CD4-positive, CD25-positive, alpha-beta regulatory T cell (primary cell): ENCODE measurements around the gene NXF2B. TPM values are rescaled to one million over a fixed set of nuclear protein-coding genes. Genes with fewer than 3 reads are reported as not detected.
"Not testable (repeated sequence)": the region's sequence is repeated elsewhere in the genome, so short reads cannot be mapped to it uniquely, and the experiment has no call there.

ENCODE experiments used
- ATAC-seq, 2 donors: fragments of 150-1000 bp; cut with Tn5 transposase; one replicate each; pipeline ENCODE4 v1.10.0; 2021; ENCODE audit warnings: low read depth in 2 of 2, moderate number of reproducible peaks in 2 of 2, moderate library complexity in 1 of 2
- DNase-seq, 3 donors: peaks; one replicate each; pipeline versions ENCODE4 v3.0.0 to v3.0.0-alpha.2; 2012 to 2022; ENCODE audit warnings: mixed read lengths in 1 of 3
- H3K27ac ChIP-seq: one replicate; pipeline ENCODE4 v1.7.0; 2013; ENCODE audit warnings: mild to moderate bottlenecking, low read length; ENCODE audit not compliant: insufficient read depth, poor library complexity, severe bottlenecking
- H3K27me3 ChIP-seq: one replicate; pipeline ENCODE4 v1.7.0; 2013; ENCODE audit warnings: low read length; ENCODE audit not compliant: control insufficient read depth, insufficient read depth
- H3K36me3 ChIP-seq: one replicate; pipeline ENCODE4 v1.7.0; 2013; ENCODE audit warnings: mild to moderate bottlenecking, low read length, moderate library complexity; ENCODE audit not compliant: control insufficient read depth, insufficient read depth
- H3K4me1 ChIP-seq: 2 replicates; pipeline ENCODE4 v1.7.0; 2013; ENCODE audit warnings: mild to moderate bottlenecking, low read length; ENCODE audit not compliant: insufficient read depth, control insufficient read depth, poor library complexity, severe bottlenecking
- H3K4me3 ChIP-seq: one replicate; pipeline ENCODE4 v1.7.0; 2013; ENCODE audit warnings: low read depth, mild to moderate bottlenecking, low read length, moderate library complexity
- H3K9me3 ChIP-seq, 2 experiments: 1 replicate in 1 of 2; 2 replicates in 1 of 2; pipeline ENCODE4 v1.7.0; 2013; ENCODE audit warnings: low read length in 2 of 2, mild to moderate bottlenecking in 1 of 2, moderate library complexity in 1 of 2; ENCODE audit not compliant: control insufficient read depth in 2 of 2
- H3K27ac Mint-ChIP-seq, 3 donors: one replicate each; pipeline ENCODE4 v1.8.0; 2020 to 2022; ENCODE audit warnings: mild to moderate bottlenecking in 3 of 3, mixed read lengths in 3 of 3, moderate library complexity in 2 of 3
- H3K27me3 Mint-ChIP-seq: one replicate; pipeline ENCODE4 v1.8.0; 2022; ENCODE audit warnings: mild to moderate bottlenecking, mixed read lengths
- H3K36me3 Mint-ChIP-seq: one replicate; pipeline ENCODE4 v1.8.0; 2020; ENCODE audit warnings: mixed read lengths
- H3K4me1 Mint-ChIP-seq, 4 donors: one replicate each; pipeline ENCODE4 v1.8.0; 2020 to 2022; ENCODE audit warnings: mixed read lengths in 4 of 4, mild to moderate bottlenecking in 1 of 4
- H3K4me3 Mint-ChIP-seq, 4 donors: one replicate each; pipeline ENCODE4 v1.8.0; 2020 to 2022; ENCODE audit warnings: mild to moderate bottlenecking in 4 of 4, mixed read lengths in 4 of 4, moderate library complexity in 3 of 4
- H3K9me3 Mint-ChIP-seq, 7 donors: one replicate each; pipeline ENCODE4 v1.8.0; 2020 to 2022; ENCODE audit warnings: mixed read lengths in 7 of 7, mild to moderate bottlenecking in 3 of 7, moderate library complexity in 2 of 7
- polyA plus RNA-seq, 4 donors: library from polyadenylated mRNA; unstranded; fragments of 300-500 nt; fragmentation: Illumina TruSeq; gene quantifications; one replicate each; pipeline ENCODE4 v1.2.3, GENCODE V29; 2021
- total RNA-seq: library from RNA; stranded (reverse); gene quantifications from one replicate; pipeline ENCODE4 v1.2.3, GENCODE V29; 2022

The NXF2B gene, protein sequence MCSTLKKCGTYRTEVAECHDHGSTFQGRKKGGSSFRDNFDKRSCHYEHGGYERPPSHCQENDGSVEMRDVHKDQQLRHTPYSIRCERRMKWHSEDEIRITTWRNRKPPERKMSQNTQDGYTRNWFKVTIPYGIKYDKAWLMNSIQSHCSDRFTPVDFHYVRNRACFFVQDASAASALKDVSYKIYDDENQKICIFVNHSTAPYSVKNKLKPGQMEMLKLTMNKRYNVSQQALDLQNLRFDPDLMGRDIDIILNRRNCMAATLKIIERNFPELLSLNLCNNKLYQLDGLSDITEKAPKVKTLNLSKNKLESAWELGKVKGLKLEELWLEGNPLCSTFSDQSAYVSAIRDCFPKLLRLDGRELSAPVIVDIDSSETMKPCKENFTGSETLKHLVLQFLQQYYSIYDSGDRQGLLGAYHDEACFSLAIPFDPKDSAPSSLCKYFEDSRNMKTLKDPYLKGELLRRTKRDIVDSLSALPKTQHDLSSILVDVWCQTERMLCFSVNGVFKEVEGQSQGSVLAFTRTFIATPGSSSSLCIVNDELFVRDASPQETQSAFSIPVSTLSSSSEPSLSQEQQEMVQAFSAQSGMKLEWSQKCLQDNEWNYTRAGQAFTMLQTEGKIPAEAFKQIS
- total RNA-seq (not detected), polyA plus RNA-seq (not detected)

DNA sequence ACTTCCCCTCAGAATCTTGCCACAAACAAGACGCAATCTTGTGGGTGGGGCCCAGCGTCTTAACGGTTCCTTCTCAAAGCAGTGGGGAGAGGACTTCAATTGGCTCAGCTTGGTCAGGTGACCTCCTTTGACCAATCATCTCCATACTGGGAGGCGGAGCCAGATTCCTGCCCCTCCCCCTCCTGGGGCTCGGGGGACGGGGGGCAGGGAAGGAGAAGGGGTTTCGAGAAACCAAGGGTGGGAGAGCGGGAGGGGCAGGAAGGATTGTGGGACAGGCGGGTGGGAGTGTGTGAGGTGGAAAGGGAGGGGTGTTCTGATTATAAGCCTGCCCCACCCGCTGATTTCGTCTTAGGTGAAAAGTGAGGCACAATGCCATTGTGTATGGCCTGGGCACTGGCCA, at the start of gene NXF2B:
NXF2B (minus strand) TSS at position 101 of the 400 bp plus-strand sequence. CDS start 59,972 bp downstream, outside the sequence.
- not testable (repeated sequence) for H3K4me1 Mint-ChIP-seq, H3K27me3 ChIP-seq, DNase-seq, H3K4me3 Mint-ChIP-seq, H3K27ac Mint-ChIP-seq, H3K9me3 Mint-ChIP-seq, H3K36me3 Mint-ChIP-seq, H3K27ac ChIP-seq, H3K4me3 ChIP-seq, H3K36me3 ChIP-seq, H3K27me3 Mint-ChIP-seq, H3K9me3 ChIP-seq, ATAC-seq, H3K4me1 ChIP-seq

DNA sequence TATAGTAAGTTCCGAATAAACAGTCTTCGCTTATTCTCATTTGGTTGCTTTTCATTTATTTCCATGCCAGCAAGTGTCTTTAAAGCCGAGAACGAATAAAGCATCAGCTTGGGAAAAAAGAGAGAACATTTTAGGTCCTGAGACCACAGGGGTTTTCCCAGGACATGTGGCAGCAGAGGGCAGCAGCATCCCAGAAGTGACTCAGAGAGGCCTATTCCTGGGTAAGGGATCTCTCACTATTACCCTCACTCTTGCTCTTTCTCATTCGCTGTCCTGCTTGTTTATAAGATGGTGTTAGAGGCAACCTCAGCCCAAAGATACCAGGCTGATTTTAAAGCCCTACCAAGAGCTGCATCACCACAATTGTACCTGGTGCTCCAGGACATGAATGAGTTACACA, 39.0 kb upstream of the NXF2B start:
- H3K36me3 ChIP-seq, H3K27ac ChIP-seq, H3K27me3 ChIP-seq, ATAC-seq, H3K4me1 ChIP-seq, H3K36me3 Mint-ChIP-seq, H3K4me3 Mint-ChIP-seq, H3K27ac Mint-ChIP-seq, H3K27me3 Mint-ChIP-seq, H3K4me3 ChIP-seq, DNase-seq, H3K9me3 ChIP-seq, H3K4me1 Mint-ChIP-seq, H3K9me3 Mint-ChIP-seq: not testable (repeated sequence)

DNA sequence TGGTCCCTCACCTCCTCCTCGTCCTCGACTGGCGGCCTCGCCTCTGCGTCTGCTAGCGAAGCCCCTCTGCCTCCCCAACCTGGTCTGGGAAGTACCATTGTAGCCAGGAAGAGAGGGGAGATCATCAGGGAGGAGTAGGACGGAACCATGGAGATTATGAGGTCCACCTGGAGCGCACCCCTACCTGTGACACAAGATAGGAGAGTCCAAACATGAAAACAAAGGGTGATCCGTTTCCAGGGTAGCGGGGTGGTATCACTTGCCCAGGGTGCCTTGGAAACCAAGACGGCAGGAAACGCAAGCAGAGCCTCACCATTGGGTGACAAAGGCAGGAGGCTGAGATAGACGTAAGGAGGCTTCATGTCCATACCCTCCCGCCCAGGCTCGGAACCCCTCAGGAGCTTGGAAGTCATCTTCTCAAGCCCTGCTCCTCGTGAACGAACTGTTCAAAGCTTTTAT, 32.0 kb upstream of the NXF2B start, which contains the start of gene TCP11X2:
TCP11X2 (minus strand) TSS at position 51 of the 459 bp plus-strand sequence.
- not testable (repeated sequence) for H3K36me3 Mint-ChIP-seq, H3K4me1 ChIP-seq, DNase-seq, H3K27me3 Mint-ChIP-seq, H3K4me3 ChIP-seq, H3K27ac ChIP-seq, H3K4me3 Mint-ChIP-seq, H3K27ac Mint-ChIP-seq, ATAC-seq, H3K36me3 ChIP-seq, H3K4me1 Mint-ChIP-seq, H3K9me3 ChIP-seq, H3K9me3 Mint-ChIP-seq, H3K27me3 ChIP-seq

DNA sequence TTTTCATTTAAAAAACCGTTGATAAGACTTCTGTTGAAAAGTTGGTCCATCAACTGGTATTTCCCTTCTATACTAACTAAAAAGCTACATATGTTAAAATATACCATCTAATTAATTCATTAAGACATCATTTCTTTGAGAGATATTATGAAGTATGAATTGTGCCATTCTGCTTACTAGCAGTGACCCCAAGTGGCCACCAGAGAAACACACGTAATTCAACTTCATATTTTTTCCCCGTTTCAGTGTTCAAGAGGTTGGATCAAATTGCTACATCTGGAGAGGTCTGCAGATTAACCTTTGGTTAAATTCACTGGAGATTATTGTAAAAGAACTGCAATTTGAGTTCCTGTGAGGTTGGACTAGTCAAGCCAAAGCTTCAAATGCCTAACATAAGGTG, 30.4 kb upstream of the NXF2B start:
- H3K9me3 Mint-ChIP-seq, H3K4me3 Mint-ChIP-seq: not testable (repeated sequence)

DNA sequence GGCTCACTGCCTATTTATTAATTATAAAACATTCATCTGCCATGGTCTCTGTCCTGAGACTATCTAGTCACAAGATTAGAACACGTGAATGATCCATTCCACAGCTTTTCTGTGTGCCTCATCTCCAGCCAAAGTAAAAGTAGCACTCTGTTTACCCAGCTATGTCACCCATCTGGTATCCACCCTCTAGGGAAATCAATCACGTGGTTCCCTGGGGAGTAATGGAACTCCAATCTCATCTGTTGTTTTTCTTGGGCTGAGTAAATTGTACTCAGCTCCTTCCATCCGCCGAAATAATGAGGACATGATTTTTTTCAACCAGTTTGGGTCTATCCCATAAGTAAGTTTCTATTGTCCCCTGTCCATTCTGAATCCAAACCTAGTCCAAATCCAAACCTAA, 18.8 kb upstream of the NXF2B start:
- not testable (repeated sequence) for H3K9me3 Mint-ChIP-seq, H3K9me3 ChIP-seq, H3K36me3 ChIP-seq, H3K27me3 ChIP-seq, H3K27ac ChIP-seq, H3K4me3 Mint-ChIP-seq, H3K27ac Mint-ChIP-seq, H3K36me3 Mint-ChIP-seq, H3K4me3 ChIP-seq, H3K4me1 ChIP-seq, ATAC-seq, DNase-seq, H3K27me3 Mint-ChIP-seq, H3K4me1 Mint-ChIP-seq

More for the DNA sequence above, 30.4 kb upstream of the NXF2B start:
- not testable (repeated sequence) for H3K4me1 ChIP-seq, H3K27me3 Mint-ChIP-seq, H3K27ac Mint-ChIP-seq, DNase-seq, H3K4me1 Mint-ChIP-seq, H3K36me3 ChIP-seq, H3K4me3 ChIP-seq, H3K9me3 ChIP-seq, H3K27me3 ChIP-seq, H3K36me3 Mint-ChIP-seq, ATAC-seq, H3K27ac ChIP-seq

DNA sequence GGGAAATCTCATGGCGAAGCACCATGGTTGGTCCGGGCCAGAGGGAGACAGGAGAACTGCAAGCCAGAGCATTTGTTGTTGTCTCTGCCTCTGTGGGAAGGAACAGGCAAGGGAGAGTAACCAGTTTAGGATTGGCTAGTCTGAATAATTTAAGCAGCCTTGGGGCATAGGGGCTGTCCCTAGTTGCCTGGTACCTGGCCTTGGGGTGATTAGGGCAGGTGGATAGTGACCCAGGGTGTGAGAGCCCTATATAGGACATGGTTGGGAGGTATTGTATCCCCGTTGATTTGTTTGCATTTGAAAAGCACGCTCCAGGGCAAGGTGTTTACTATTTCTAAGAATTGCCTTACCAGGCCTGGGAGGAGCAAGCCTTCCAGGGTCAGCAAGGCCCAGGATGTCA, 25.3 kb downstream of the NXF2B start:
- not testable (repeated sequence) for H3K36me3 ChIP-seq, ATAC-seq, H3K27me3 Mint-ChIP-seq, H3K4me1 ChIP-seq, H3K9me3 Mint-ChIP-seq, H3K36me3 Mint-ChIP-seq, DNase-seq, H3K27ac Mint-ChIP-seq, H3K9me3 ChIP-seq, H3K4me3 ChIP-seq, H3K4me3 Mint-ChIP-seq, H3K27me3 ChIP-seq, H3K4me1 Mint-ChIP-seq, H3K27ac ChIP-seq

DNA sequence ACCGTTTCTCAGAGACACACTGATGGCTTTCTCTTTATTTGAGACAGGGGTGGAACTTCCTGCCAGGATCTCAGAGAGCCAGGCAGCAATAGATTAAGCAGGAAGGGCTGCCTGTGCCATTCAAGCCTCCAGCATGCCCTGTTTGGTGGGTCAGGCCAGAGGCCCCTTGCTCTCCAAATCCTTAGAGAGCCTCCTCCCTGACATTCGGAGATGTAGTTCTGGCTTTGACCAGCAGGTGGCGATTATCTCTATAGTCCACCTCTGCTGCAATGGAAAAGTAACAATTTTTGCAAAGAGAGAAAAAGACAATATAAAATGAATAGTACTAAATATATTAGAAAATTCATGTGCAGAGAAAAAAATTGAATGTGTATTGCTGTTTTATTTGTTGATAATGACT, 93.9 kb downstream of the NXF2B start:
- DNase-seq, result peak; percentile 30 to 52 (median 42)
- no peaks in the 10 kb centered on the region for H3K9me3 Mint-ChIP-seq

DNA sequence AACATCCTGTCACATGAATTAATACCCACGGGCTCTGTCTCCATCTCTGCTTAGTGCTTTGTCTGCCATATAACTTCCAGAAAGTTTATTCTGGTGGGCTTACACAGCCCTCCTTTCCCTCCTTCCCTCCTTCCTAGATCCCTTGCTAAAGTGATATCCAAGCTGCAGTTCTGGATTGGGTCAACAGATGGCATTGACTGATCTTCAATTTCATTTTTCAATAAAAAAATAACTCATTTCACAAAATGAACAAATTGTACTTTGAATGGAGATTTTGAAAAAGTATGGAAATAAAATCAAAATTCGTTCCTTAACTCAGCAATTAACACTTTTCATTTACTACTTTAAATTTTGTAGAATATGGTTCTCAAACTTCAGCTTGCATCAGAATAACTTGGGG, 97.9 kb downstream of the NXF2B start:
- Histone ChIP-seq H3K27ac (no peak overlapping the region), H3K36me3 (no peaks in the 10 kb centered on the region), H3K9me3 (no peaks in the 10 kb centered on the region), H3K27me3 (no peaks in the 10 kb centered on the region), H3K4me3 (no peak overlapping the region), H3K4me1 (no peaks in the 10 kb centered on the region)
- H3K4me1 Mint-ChIP-seq, result peaks cover 0 to 2% (median 0%) of the 10 kb centered on the region in 4 donors
- H3K27me3 Mint-ChIP-seq, result no peaks in the 10 kb centered on the region
- ATAC-seq (no peak), DNase-seq (no peak)
- no peak overlapping the region for H3K4me3 Mint-ChIP-seq
- no peaks in the 10 kb centered on the region for H3K36me3 Mint-ChIP-seq
- H3K9me3 Mint-ChIP-seq, result no peaks in the 10 kb centered on the region
- H3K27ac Mint-ChIP-seq, result no peak overlapping the region

More for the DNA sequence above, 93.9 kb downstream of the NXF2B start:
- no peak overlapping the region for H3K27ac ChIP-seq
- Mint-ChIP-seq H3K4me1 (no peaks in the 10 kb centered on the region), H3K27ac (no peak overlapping the region), H3K4me3 (no peak overlapping the region), H3K27me3 (peaks cover 4% of the 10 kb centered on the region), H3K36me3 (no peaks in the 10 kb centered on the region)
- H3K9me3 ChIP-seq, result no peaks in the 10 kb centered on the region
- no peaks in the 10 kb centered on the region for H3K27me3 ChIP-seq
- ATAC-seq, result no peak
- H3K4me3 ChIP-seq, result no peak overlapping the region
- H3K4me1 ChIP-seq, result no peaks in the 10 kb centered on the region
- H3K36me3 ChIP-seq, result no peaks in the 10 kb centered on the region
